ENCODE results near the gene SESTD1. TPM values are rescaled to one million over a fixed set of nuclear protein-coding genes. Genes with fewer than 3 reads are reported as not detected.

SESTD1 gene
- total and polyA plus RNA-seq, 2 of the 13 experiments (the other 11 are each of a cell fraction or from before 2014, with no cell fraction given): 74.4 to 101 TPM

DNA sequence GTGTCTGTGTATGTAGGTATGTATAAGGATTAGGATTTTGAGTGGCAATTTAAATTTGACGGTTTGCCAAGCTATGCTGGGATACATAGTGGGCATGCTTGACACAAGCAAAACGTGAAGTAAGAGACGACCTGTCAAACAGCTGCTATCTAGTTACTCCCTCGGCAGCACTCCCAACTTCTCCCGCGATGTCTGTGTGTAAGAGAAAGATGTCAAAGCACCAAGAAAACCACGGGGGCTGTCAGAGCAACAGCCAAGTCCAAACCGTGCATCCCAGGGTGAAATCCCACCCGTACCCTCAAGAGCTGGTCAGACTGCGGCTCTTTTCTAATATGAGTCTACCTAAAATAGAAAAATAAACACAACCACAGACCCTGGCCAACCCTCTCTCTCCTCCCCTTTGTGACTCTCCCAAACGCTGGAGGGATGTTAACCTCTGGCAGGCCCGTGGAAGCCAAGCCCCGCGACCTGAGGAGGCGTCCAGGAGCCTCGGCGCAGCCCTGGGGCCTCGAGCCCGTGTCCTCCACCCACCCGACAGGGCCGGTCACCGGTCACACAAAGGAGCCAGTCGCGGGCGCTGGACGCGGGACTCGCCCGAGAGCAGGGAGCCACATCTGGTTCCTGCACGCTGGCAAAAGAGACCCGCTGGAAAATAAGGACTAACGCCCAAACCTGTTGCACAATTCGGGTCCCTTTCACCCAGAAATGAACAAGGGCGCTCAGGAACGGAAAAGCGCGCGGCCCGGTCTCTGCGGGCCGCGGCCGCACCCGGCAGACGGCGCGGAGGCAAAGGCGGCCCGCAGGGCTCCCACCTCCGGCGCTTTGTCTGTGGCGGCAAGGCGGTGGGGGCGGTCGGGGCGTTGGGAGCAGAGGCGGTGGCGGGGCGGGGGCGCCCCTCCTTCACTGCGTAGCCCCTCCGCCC is 925 bp downstream of the SESTD1 start (continued):
- no peak for TF ChIP-seq ZNF337 (CRISPR knock-in tag; IDR thresholded peaks at IDR 0.05; ENCODE audit: borderline replicate concordance, low read depth)
- TF ChIP-seq ZNF598 (CRISPR knock-in tag; IDR thresholded peaks at IDR 0.05; ENCODE audit: borderline replicate concordance): 0 out of 2 replicates have a peak, but pooled peaks have one; percentile 75
- peak; percentile 76; the same call in 1 of the 2 replicates for TF ChIP-seq ZNF44 (CRISPR knock-in tag; IDR thresholded peaks at IDR 0.05)
- no peak for TF ChIP-seq RARG (CRISPR knock-in tag; IDR thresholded peaks at IDR 0.05; ENCODE audit: low read depth)
- TF ChIP-seq HDAC1 (CRISPR knock-in tag; IDR thresholded peaks at IDR 0.05): peak; percentile 65
- TF ChIP-seq ZSCAN25 (CRISPR knock-in tag; IDR thresholded peaks at IDR 0.05): no peak
- TF ChIP-seq DMAP1 (CRISPR knock-in tag; IDR thresholded peaks at IDR 0.05): 0 out of 2 replicates have a peak, but pooled peaks have one; percentile 0
- TF ChIP-seq, protein P1, sequence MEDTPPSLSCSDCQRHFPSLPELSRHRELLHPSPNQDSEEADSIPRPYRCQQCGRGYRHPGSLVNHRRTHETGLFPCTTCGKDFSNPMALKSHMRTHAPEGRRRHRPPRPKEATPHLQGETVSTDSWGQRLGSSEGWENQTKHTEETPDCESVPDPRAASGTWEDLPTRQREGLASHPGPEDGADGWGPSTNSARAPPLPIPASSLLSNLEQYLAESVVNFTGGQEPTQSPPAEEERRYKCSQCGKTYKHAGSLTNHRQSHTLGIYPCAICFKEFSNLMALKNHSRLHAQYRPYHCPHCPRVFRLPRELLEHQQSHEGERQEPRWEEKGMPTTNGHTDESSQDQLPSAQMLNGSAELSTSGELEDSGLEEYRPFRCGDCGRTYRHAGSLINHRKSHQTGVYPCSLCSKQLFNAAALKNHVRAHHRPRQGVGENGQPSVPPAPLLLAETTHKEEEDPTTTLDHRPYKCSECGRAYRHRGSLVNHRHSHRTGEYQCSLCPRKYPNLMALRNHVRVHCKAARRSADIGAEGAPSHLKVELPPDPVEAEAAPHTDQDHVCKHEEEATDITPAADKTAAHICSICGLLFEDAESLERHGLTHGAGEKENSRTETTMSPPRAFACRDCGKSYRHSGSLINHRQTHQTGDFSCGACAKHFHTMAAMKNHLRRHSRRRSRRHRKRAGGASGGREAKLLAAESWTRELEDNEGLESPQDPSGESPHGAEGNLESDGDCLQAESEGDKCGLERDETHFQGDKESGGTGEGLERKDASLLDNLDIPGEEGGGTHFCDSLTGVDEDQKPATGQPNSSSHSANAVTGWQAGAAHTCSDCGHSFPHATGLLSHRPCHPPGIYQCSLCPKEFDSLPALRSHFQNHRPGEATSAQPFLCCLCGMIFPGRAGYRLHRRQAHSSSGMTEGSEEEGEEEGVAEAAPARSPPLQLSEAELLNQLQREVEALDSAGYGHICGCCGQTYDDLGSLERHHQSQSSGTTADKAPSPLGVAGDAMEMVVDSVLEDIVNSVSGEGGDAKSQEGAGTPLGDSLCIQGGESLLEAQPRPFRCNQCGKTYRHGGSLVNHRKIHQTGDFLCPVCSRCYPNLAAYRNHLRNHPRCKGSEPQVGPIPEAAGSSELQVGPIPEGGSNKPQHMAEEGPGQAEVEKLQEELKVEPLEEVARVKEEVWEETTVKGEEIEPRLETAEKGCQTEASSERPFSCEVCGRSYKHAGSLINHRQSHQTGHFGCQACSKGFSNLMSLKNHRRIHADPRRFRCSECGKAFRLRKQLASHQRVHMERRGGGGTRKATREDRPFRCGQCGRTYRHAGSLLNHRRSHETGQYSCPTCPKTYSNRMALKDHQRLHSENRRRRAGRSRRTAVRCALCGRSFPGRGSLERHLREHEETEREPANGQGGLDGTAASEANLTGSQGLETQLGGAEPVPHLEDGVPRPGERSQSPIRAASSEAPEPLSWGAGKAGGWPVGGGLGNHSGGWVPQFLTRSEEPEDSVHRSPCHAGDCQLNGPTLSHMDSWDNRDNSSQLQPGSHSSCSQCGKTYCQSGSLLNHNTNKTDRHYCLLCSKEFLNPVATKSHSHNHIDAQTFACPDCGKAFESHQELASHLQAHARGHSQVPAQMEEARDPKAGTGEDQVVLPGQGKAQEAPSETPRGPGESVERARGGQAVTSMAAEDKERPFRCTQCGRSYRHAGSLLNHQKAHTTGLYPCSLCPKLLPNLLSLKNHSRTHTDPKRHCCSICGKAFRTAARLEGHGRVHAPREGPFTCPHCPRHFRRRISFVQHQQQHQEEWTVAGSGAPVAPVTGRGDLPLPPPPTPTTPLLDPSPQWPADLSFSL (CRISPR knock-in tag; IDR thresholded peaks at IDR 0.05): no peak
- 0 out of 2 replicates have a peak, but pooled peaks have one; percentile 1 for TF ChIP-seq SPEN (CRISPR knock-in tag; IDR thresholded peaks at IDR 0.05; ENCODE audit: low read depth)
- TF ChIP-seq ZBTB3 (CRISPR knock-in tag; IDR thresholded peaks at IDR 0.05; ENCODE audit: borderline replicate concordance, low read depth): no peak
- TF ChIP-seq ZNF34 (CRISPR knock-in tag; IDR thresholded peaks at IDR 0.05; ENCODE audit: borderline replicate concordance): no peak
- peak; percentile 23; the same call in 1 of the 2 replicates for TF ChIP-seq ZNF703 (CRISPR knock-in tag; IDR thresholded peaks at IDR 0.05; ENCODE audit: borderline replicate concordance)
- TF ChIP-seq ZBTB44 (CRISPR knock-in tag; IDR thresholded peaks at IDR 0.05): no peak
- 0 out of 2 replicates have a peak, but pooled peaks have one; percentile 32 for TF ChIP-seq ZNF605 (CRISPR knock-in tag; IDR thresholded peaks at IDR 0.05)
- TF ChIP-seq, protein P2, sequence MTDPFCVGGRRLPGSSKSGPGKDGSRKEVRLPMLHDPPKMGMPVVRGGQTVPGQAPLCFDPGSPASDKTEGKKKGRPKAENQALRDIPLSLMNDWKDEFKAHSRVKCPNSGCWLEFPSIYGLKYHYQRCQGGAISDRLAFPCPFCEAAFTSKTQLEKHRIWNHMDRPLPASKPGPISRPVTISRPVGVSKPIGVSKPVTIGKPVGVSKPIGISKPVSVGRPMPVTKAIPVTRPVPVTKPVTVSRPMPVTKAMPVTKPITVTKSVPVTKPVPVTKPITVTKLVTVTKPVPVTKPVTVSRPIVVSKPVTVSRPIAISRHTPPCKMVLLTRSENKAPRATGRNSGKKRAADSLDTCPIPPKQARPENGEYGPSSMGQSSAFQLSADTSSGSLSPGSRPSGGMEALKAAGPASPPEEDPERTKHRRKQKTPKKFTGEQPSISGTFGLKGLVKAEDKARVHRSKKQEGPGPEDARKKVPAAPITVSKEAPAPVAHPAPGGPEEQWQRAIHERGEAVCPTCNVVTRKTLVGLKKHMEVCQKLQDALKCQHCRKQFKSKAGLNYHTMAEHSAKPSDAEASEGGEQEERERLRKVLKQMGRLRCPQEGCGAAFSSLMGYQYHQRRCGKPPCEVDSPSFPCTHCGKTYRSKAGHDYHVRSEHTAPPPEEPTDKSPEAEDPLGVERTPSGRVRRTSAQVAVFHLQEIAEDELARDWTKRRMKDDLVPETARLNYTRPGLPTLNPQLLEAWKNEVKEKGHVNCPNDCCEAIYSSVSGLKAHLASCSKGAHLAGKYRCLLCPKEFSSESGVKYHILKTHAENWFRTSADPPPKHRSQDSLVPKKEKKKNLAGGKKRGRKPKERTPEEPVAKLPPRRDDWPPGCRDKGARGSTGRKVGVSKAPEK (CRISPR knock-in tag; IDR thresholded peaks at IDR 0.05; ENCODE audit: borderline replicate concordance): no peak
- TF ChIP-seq ZMYM4 (CRISPR knock-in tag; IDR thresholded peaks at IDR 0.05): peak; percentile 12; the same call in 1 of the 2 replicates
- TF ChIP-seq HOXA3 (CRISPR knock-in tag; IDR thresholded peaks at IDR 0.05): peak; percentile 46; the same call in 1 of the 2 replicates

Data from HepG2 (cell line).